Hepatic stellate cell (primary cell): ENCODE results near the gene PDLIM5.
"Not testable (repeated sequence)": the region's sequence is repeated elsewhere in the genome, so short reads cannot be mapped to it uniquely, and the experiment has no call there.

ENCODE experiments used
- DNase-seq: peaks from one replicate; pipeline ENCODE4 v3.0.0; 2011; ENCODE audit warnings: low spot score

Gene PDLIM5

GRCh38 chr4:94650134-94650495, 198.4 kb downstream of the PDLIM5 start:
- DNase-seq = no peak

GRCh38 chr4:94650690-94651089, 198.9 kb downstream of the PDLIM5 start:
- no peak for DNase-seq

GRCh38 chr4:94653095-94653649, 201.4 kb downstream of the PDLIM5 start:
- DNase-seq = no peak

- no peak for DNase-seq
Measured at GRCh38 chr4:94653984-94654609, 202.4 kb downstream of the PDLIM5 start.

- no peak for DNase-seq
Measured at GRCh38 chr4:94654714-94655113, 203.0 kb downstream of the PDLIM5 start.

GRCh38 chr4:94660614-94661013, 208.9 kb downstream of the PDLIM5 start:
- no peak for DNase-seq

GRCh38 chr4:94665021-94665420, 213.3 kb downstream of the PDLIM5 start:
- DNase-seq = not testable (repeated sequence)

GRCh38 chr4:94665500-94666404, 214.0 kb downstream of the PDLIM5 start:
- no peak for DNase-seq

GRCh38 chr4:94668724-94669123, 217.0 kb downstream of the PDLIM5 start:
- DNase-seq = no peak

GRCh38 chr4:94669672-94670664, 218.2 kb downstream of the PDLIM5 start:
- DNase-seq = no peak

GRCh38 chr4:94671113-94671512, 219.4 kb downstream of the PDLIM5 start:
- DNase-seq = no peak

GRCh38 chr4:94673961-94674360, 222.2 kb downstream of the PDLIM5 start:
- no peak for DNase-seq

- peak; percentile 26 for DNase-seq
Measured at GRCh38 chr4:94676970-94677369, 225.2 kb downstream of the PDLIM5 start.

GRCh38 chr4:94678896-94679295, 227.2 kb downstream of the PDLIM5 start:
- DNase-seq = peak; percentile 14

- DNase-seq = no peak
Measured at GRCh38 chr4:94680176-94680862, 228.6 kb downstream of the PDLIM5 start.

GRCh38 chr4:94686086-94686485, 234.3 kb downstream of the PDLIM5 start:
- DNase-seq = no peak

- no peak for DNase-seq
Measured at GRCh38 chr4:94689155-94689860, 237.6 kb downstream of the PDLIM5 start.

GRCh38 chr4:94690851-94691254, 239.1 kb downstream of the PDLIM5 start:
- DNase-seq = no peak

GRCh38 chr4:94691552-94691951, 239.8 kb downstream of the PDLIM5 start:
- DNase-seq = no peak

GRCh38 chr4:94695384-94695783, 243.6 kb downstream of the PDLIM5 start:
- no peak for DNase-seq

- DNase-seq = no peak
Measured at GRCh38 chr4:94698187-94698586, 246.4 kb downstream of the PDLIM5 start.
